ENCODE data around the gene SAPCD1. TPM values are rescaled to one million over a fixed set of nuclear protein-coding genes. Genes with fewer than 3 reads are reported as not detected.

Gene SAPCD1
- total RNA-seq, 1 experiment from 2014 or later: 3.2 TPM

- WGBS (ENCODE audit: extremely low coverage, insufficient read length, low lambda C conversion rate): no CpG with 5 or more reads among the region's 36 CpGs
- H4K20me1 ChIP-seq (ENCODE audit: control insufficient read depth, insufficient read depth, insufficient read length): no peaks in the 10 kb centered on the region
- no peaks in the 10 kb centered on the region for H3K27me3 Mint-ChIP-seq (ENCODE audit: low read depth)
Measured at GRCh38 chr6:31728767-31729514, 33.5 kb upstream of the SAPCD1 start, which contains the start of gene DDAH2. TSS of gene DDAH2 (minus strand) at chr6:31729299. CDS start at chr6:31729161, 138 bp downstream.

More at GRCh38 chr6:31728767-31729514, 33.5 kb upstream of the SAPCD1 start, which contains the start of gene DDAH2:
- Histone ChIP-seq H4K91ac (ENCODE audit: insufficient read length, low read depth, low read length) (no peak within 1 kb of the TSS), H3K18ac (ENCODE audit: insufficient read length, low read depth, low read length) (peak within 1 kb of the TSS; percentile 52), H3K56ac (ENCODE audit: insufficient read length, low read depth, low read length) (no peak within 1 kb of the TSS), H3T11ph (ENCODE audit: low read length) (no peak within 1 kb of the TSS), H3K4ac (ENCODE audit: low read depth, low read length) (no peak within 1 kb of the TSS), H4K8ac (replicated peaks; ENCODE audit: insufficient read length, low read depth, low read length) (no peak within 1 kb of the TSS), H2BK5ac (ENCODE audit: insufficient read length, low read length) (no peak within 1 kb of the TSS), H2AK5ac (ENCODE audit: insufficient read length, low read length) (no peak within 1 kb of the TSS), H2BK120ac (ENCODE audit: low read depth, low read length, poor library complexity, severe bottlenecking) (no peak within 1 kb of the TSS), H2BK15ac (ENCODE audit: low read depth, low read length) (no peak within 1 kb of the TSS), H3K9me3 (ENCODE audit: control insufficient read depth, low read depth, low read length) (no peaks in the 10 kb centered on the region), H3K79me2 (ENCODE audit: insufficient read depth, low read length) (no peaks in the 10 kb centered on the region), H3K9ac (ENCODE audit: extremely low read depth, insufficient read length, low read length) (peak within 1 kb of the TSS; percentile 74), H3K79me1 (ENCODE audit: insufficient read depth, low read depth, low read length, poor library complexity, severe bottlenecking) (no peaks in the 10 kb centered on the region), H2BK12ac (ENCODE audit: insufficient read length, low read depth, low read length) (no peak within 1 kb of the TSS), H2BK20ac (ENCODE audit: low read depth, low read length, poor library complexity, severe bottlenecking) (no peak within 1 kb of the TSS), H2AFZ (ENCODE audit: low read length) (no peak within 1 kb of the TSS), H4K5ac (ENCODE audit: insufficient read length, low read depth, low read length) (no peak within 1 kb of the TSS), H3K4me1 (ENCODE audit: insufficient read depth, low read length) (0 out of 2 replicates have a peak, but pooled peaks cover under 1% of the 10 kb centered on the region), H3K14ac (ENCODE audit: insufficient read depth, low read length) (peak within 1 kb of the TSS; percentile 80; the same call in 1 of the 2 replicates), H3K23me2 (ENCODE audit: insufficient read length, low read depth, low read length, poor library complexity, severe bottlenecking) (peaks cover 9% of the 10 kb centered on the region), H3K23ac (ENCODE audit: insufficient read length, low read depth, low read length) (no peak within 1 kb of the TSS), H3K27me3 (ENCODE audit: insufficient read depth, low read length) (no peaks in the 10 kb centered on the region), H3K4me2 (ENCODE audit: insufficient read depth, insufficient read length, low read length) (peak within 1 kb of the TSS; percentile 60), H3K27ac (ENCODE audit: insufficient read length, low read depth, low read length) (no peak within 1 kb of the TSS)
- Mint-ChIP-seq H3K27ac (peak within 1 kb of the TSS; percentile 93 to 98 (median 93)), H3K4me1 (peaks cover 17 to 23% of the 10 kb centered on the region in 2 experiments), H3K36me3 (ENCODE audit: insufficient read depth in 1 of 3, low read depth in 3 of 3) (peaks cover 37 to 70% (median 64%) of the 10 kb centered on the region in 3 experiments), H3K4me3 (peak within 1 kb of the TSS; percentile 83 to 98), H3K9me3 (no peaks in the 10 kb centered on the region; a peak in 2 of 5 replicates)
- TF ChIP-seq CTCF (conservative IDR thresholded peaks at IDR 0.05): no peak
- no peak for DNase-seq
